K562 (cell line): Measurements from ENCODE around the gene HMGA1. TPM values are rescaled to one million over a fixed set of nuclear protein-coding genes. Genes with fewer than 3 reads are reported as not detected.

ENCODE experiments used
- CCAR2 ChIP-seq: fragments of 200-400 bp; formaldehyde crosslinking; IDR thresholded peaks from 2 replicates; pipeline ENCODE4 v1.6.1; 2017; ENCODE audit warnings: mild to moderate bottlenecking, low read depth, low read length
- CEBPB ChIP-seq: fragments of 450-650 bp; IDR thresholded peaks from 2 replicates; pipeline ENCODE4 v1.6.1; 2016; ENCODE audit warnings: missing genetic modification characterization, missing compliant biosample characterization
- DNMT1 ChIP-seq: fragments of 450-650 bp; IDR thresholded peaks from 2 replicates; pipeline ENCODE4 v1.6.1; 2016; ENCODE audit warnings: antibody characterized with exemption, mild to moderate bottlenecking
- HNRNPH1 ChIP-seq: fragments of 200-400 bp; formaldehyde crosslinking; optimal IDR thresholded peaks from 2 replicates; pipeline ENCODE3; 2017; ENCODE audit warnings: low read depth, mild to moderate bottlenecking, low read length, moderate library complexity
- LCOR ChIP-seq: sonication (generic); formaldehyde crosslinking; IDR thresholded peaks from 2 replicates; pipeline ENCODE4 v1.8.0; 2022; ENCODE audit warnings: mild to moderate bottlenecking, missing genetic modification reagents
- MAZ ChIP-seq, 2 experiments: fragments of 450-650 bp in 1 of 2; sonication (generic) in 1 of 2; formaldehyde crosslinking; IDR thresholded peaks in 1 of 2; conservative IDR thresholded peaks in 1 of 2; 2 replicates each; pipeline versions ENCODE4 v1.4.0 to v1.5.0; 2020; ENCODE audit warnings: mild to moderate bottlenecking in 1 of 2, missing genetic modification reagents in 1 of 2
- MIER1 ChIP-seq: fragments of 450-650 bp; IDR thresholded peaks from 2 replicates; pipeline ENCODE4 v1.6.1; 2016; ENCODE audit warnings: antibody characterized with exemption, mild to moderate bottlenecking, low read depth
- MXI1 ChIP-seq: IDR thresholded peaks from 2 replicates; pipeline ENCODE4 v1.6.1; 2011; ENCODE audit warnings: low read depth, mild to moderate bottlenecking, improper control_type of control experiment, low read length
- MYBL2 ChIP-seq, 2 experiments: fragments of 450-650 bp in 1 of 2; sonication (generic) in 1 of 2; formaldehyde crosslinking in 1 of 2; IDR thresholded peaks; 2 replicates each; pipeline versions ENCODE4 v1.6.1 to v1.8.1; 2017 to 2022; ENCODE audit warnings: borderline replicate concordance in 1 of 2, inconsistent platforms in 1 of 2, low read depth in 1 of 2, mild to moderate bottlenecking in 1 of 2, missing genetic modification reagents in 1 of 2, moderate library complexity in 1 of 2
- NR2C1 ChIP-seq, 2 experiments: fragments of 450-650 bp; IDR thresholded peaks; 2 replicates each; pipeline ENCODE4 v1.6.1; 2017; ENCODE audit warnings: mild to moderate bottlenecking in 2 of 2, antibody characterized with exemption in 1 of 2, inconsistent platforms in 1 of 2, missing compliant biosample characterization in 1 of 2, missing genetic modification characterization in 1 of 2
- OTX1 ChIP-seq: fragments of 450-650 bp; formaldehyde crosslinking; IDR thresholded peaks from 2 replicates; pipeline ENCODE4 v1.4.0; 2022; ENCODE audit warnings: mild to moderate bottlenecking
- PHF8 ChIP-seq: fragments of 200-600 bp; sonication (generic); IDR thresholded peaks from 2 replicates; pipeline ENCODE4 v1.6.1; 2012; ENCODE audit warnings: mixed run types, mild to moderate bottlenecking, inconsistent platforms, low read length, moderate library complexity, borderline replicate concordance
- POLR2AphosphoS2 ChIP-seq: IDR thresholded peaks from 2 replicates; pipeline ENCODE4 v1.6.1; 2012; ENCODE audit warnings: low read length, improper control_type of control experiment
- PTBP1 ChIP-seq: fragments of 200-400 bp; formaldehyde crosslinking; IDR thresholded peaks from 2 replicates; pipeline ENCODE4 v1.6.1; 2017; ENCODE audit warnings: low read depth, low read length
- SMAD1 ChIP-seq: fragments of 150-350 bp; IDR thresholded peaks from 2 replicates; pipeline ENCODE4 v1.6.1; 2014; ENCODE audit warnings: low read length, low read depth; ENCODE audit not compliant: partially characterized antibody
- SMARCE1 ChIP-seq: fragments of 450-650 bp; IDR thresholded peaks from 2 replicates; pipeline ENCODE4 v1.7.1; 2016; ENCODE audit warnings: mild to moderate bottlenecking
- STAT5B ChIP-seq: fragments of 250-450 bp; sonication (Bioruptor Pico); IDR thresholded peaks from 2 replicates; pipeline ENCODE4 v1.8.0; 2021; ENCODE audit warnings: mild to moderate bottlenecking, inconsistent platforms
- SUPT5H ChIP-seq: fragments of 450-650 bp; IDR thresholded peaks from 2 replicates; pipeline ENCODE4 v1.6.1; 2016
- U2AF2 ChIP-seq: fragments of 200-400 bp; formaldehyde crosslinking; optimal IDR thresholded peaks from 2 replicates; pipeline ENCODE3; 2017; ENCODE audit warnings: low read depth, mild to moderate bottlenecking, low read length
- XRCC5 ChIP-seq: fragments of 200-400 bp; formaldehyde crosslinking; IDR thresholded peaks from 2 replicates; pipeline ENCODE4 v1.6.1; 2017; ENCODE audit warnings: low read depth, mild to moderate bottlenecking, low read length
- polyA plus RNA-seq, 8 experiments: library from polyadenylated mRNA; depleted of rRNA in 4 of 8; stranded (reverse) in 5 of 8; unstranded in 3 of 8; fragments of >200 nt; fragmentation: Nextera tagmentation in 2 of 8; fragmentation: Illumina TruSeq in 1 of 8; extraction: Ambion mirVana in 2 of 8; extraction: Trizol in 1 of 8; gene quantifications; 2 replicates each; pipeline versions ENCODE4 v1.2.1 to v1.2.3, GENCODE V29; 2011 to 2014; ENCODE audit warnings: inconsistent platforms in 1 of 8, missing spikeins in 1 of 8
- total RNA-seq, 7 experiments: library from RNA; depleted of rRNA in 6 of 7; stranded (reverse); fragments of >200 nt in 6 of 7; fragmentation: Illumina TruSeq in 2 of 7; extraction: Trizol in 2 of 7; gene quantifications; 2 replicates each; pipeline versions ENCODE4 v1.2.1 to v1.2.3, GENCODE V29; 2011 to 2021; ENCODE audit warnings: low replicate concordance in 1 of 7
- TF ChIP-seq, protein P1 (sequence below): sonication (generic); formaldehyde crosslinking; IDR thresholded peaks from 2 replicates; pipeline ENCODE4 v1.9.0; 2022; ENCODE audit warnings: mild to moderate bottlenecking, missing genetic modification reagents
- TF ChIP-seq, protein P2 (sequence below), 2 experiments: fragments of 250-450 bp in 1 of 2; fragments of 450-650 bp in 1 of 2; sonication (Bioruptor Pico) in 1 of 2; IDR thresholded peaks; 2 replicates each; pipeline versions ENCODE4 v1.6.1 to v1.8.0; 2016 to 2021; ENCODE audit warnings: mild to moderate bottlenecking in 2 of 2, moderate library complexity in 2 of 2, missing compliant biosample characterization in 1 of 2, missing genetic modification characterization in 1 of 2
- TF ChIP-seq, protein P3 (sequence below): sonication (generic); formaldehyde crosslinking; IDR thresholded peaks from 2 replicates; pipeline ENCODE4 v1.8.0; 2022; ENCODE audit warnings: mild to moderate bottlenecking, missing genetic modification reagents
- TF ChIP-seq, protein P4 (sequence below), 3 experiments: fragments of 200-800 bp in 1 of 3; sonication (Bioruptor generic) in 1 of 3; sonication (generic) in 1 of 3; formaldehyde crosslinking in 1 of 3; IDR thresholded peaks; 2 replicates each; pipeline versions ENCODE4 v1.6.1 to v1.8.0; 2016 to 2022; ENCODE audit warnings: mild to moderate bottlenecking in 2 of 3, missing compliant biosample characterization in 2 of 3, missing genetic modification characterization in 2 of 3, missing genetic modification reagents in 1 of 3

The HMGA1 gene
- total and polyA plus RNA-seq, 9 of the 15 experiments (the other 6 are each of a cell fraction or from before 2014, with no cell fraction given), result 27.8 to 1,947 (median 594) TPM

DNA sequence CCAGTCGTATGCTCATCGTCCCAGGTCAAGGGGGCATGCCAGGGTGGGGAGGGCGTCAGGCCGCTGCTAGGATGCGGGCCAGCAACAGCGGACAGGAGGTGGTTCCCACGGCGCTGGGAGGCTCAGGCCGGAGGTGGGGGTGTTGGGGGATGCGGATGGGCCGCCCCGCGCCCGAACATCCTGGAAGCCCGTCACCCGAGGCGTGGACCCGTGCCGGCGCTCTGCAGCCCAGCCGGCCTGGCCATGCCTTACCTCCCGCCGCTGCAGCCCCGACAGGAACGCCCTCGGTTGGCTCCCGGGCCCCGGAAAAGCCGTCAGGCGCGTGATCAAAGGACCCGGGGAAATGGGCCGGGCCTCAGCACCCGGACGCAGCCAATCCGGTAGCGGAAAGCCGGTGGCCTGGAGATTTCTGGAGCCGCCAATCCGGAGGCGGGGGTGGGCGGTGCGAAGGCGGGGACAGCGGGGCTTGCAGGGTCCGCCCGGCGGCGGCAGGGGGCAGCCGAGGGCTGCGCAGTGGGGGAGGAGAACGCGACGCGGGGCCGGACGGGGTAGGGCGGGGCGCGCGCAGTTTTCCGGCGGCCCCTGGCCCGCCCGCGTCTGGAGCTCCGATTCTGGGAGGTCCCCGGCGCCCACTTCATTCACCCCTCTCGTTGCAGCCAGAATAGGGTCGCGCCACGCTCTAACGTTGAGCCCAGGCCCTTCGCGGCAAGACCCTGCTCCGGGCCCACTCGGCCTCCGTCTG, 12.2 kb downstream of the HMGA1 start, which contains the start of gene SMIM29 (continued):
- no peak for TF ChIP-seq CCAR2
- peak; percentile 64; the same call in 1 of the 2 replicates for TF ChIP-seq LCOR
- TF ChIP-seq MIER1, result 0 out of 2 replicates have a peak, but pooled peaks have one; percentile 36
- peak; percentile 29; the same call in 1 of the 2 replicates for TF ChIP-seq XRCC5
- TF ChIP-seq CEBPB (tag), result no peak
- TF ChIP-seq, protein P1, sequence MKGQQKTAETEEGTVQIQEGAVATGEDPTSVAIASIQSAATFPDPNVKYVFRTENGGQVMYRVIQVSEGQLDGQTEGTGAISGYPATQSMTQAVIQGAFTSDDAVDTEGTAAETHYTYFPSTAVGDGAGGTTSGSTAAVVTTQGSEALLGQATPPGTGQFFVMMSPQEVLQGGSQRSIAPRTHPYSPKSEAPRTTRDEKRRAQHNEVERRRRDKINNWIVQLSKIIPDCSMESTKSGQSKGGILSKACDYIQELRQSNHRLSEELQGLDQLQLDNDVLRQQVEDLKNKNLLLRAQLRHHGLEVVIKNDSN (CRISPR knock-in tag), result peak; percentile 83
- TF ChIP-seq, protein P2, sequence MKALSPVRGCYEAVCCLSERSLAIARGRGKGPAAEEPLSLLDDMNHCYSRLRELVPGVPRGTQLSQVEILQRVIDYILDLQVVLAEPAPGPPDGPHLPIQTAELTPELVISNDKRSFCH (CRISPR knock-in tag; IDR thresholded peaks at IDR 0.05), result no peak
- TF ChIP-seq, protein P2 (tag; IDR thresholded peaks at IDR 0.05), result no peak
- peak; percentile 87; the same call in 1 of the 2 replicates for TF ChIP-seq PHF8
- TF ChIP-seq SMARCE1, result no peak
- TF ChIP-seq HNRNPH1, result no peak
- no peak for TF ChIP-seq STAT5B (CRISPR knock-in tag)
- no peak for TF ChIP-seq OTX1 (CRISPR knock-in tag)
- peak; percentile 88 to 92 for TF ChIP-seq MAZ (CRISPR knock-in tag; conservative IDR thresholded peaks at IDR 0.05 in 1 of 2, IDR thresholded peaks at IDR 0.05 in 1 of 2)
- peak; percentile 88 for TF ChIP-seq SUPT5H
- no peak for TF ChIP-seq POLR2AphosphoS2
- TF ChIP-seq SMAD1, result no peak
- TF ChIP-seq, protein P3, sequence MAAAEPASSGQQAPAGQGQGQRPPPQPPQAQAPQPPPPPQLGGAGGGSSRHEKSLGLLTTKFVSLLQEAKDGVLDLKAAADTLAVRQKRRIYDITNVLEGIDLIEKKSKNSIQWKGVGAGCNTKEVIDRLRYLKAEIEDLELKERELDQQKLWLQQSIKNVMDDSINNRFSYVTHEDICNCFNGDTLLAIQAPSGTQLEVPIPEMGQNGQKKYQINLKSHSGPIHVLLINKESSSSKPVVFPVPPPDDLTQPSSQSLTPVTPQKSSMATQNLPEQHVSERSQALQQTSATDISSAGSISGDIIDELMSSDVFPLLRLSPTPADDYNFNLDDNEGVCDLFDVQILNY, result no peak; the same call in 1 of the 2 replicates
- no peak for TF ChIP-seq DNMT1
- TF ChIP-seq U2AF2, result no peak
- TF ChIP-seq, protein P4, sequence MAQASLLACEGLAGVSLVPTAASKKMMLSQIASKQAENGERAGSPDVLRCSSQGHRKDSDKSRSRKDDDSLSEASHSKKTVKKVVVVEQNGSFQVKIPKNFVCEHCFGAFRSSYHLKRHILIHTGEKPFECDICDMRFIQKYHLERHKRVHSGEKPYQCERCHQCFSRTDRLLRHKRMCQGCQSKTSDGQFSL (CRISPR knock-in tag; IDR thresholded peaks at IDR 0.05), result peak; percentile 79; the same call in 1 of the 2 replicates
- TF ChIP-seq, protein P4 (tag; IDR thresholded peaks at IDR 0.05), result peak in 1 of 2 experiments; percentile 83; a peak in 1 of 4 replicates
- TF ChIP-seq MXI1, result peak; percentile 47; the same call in 1 of the 2 replicates
- TF ChIP-seq NR2C1 (IDR thresholded peaks at IDR 0.05), result no peak
- no peak for TF ChIP-seq NR2C1 (tag; IDR thresholded peaks at IDR 0.05)
- no peak; the same call in 1 of the 2 replicates for TF ChIP-seq PTBP1
- TF ChIP-seq MYBL2 (IDR thresholded peaks at IDR 0.05; ENCODE audit: low read depth), result no peak
- TF ChIP-seq MYBL2 (CRISPR knock-in tag; IDR thresholded peaks at IDR 0.05; ENCODE audit: borderline replicate concordance), result no peak
